ENCODE measurements around the gene NKTR. TPM values are rescaled to one million over a fixed set of nuclear protein-coding genes. Genes with fewer than 3 reads are reported as not detected.

The NKTR gene
- total and polyA plus RNA-seq, 4 experiments from 2014 or later, result 8.9 to 269 (median 140) TPM

GRCh38 chr3:42654331-42655201 lies 54.1 kb downstream of the NKTR start:
- H3K9me3 ChIP-seq (ENCODE audit: control insufficient read depth in 1 of 2, low read length in 2 of 2), result no peaks in the 10 kb centered on the region
- H3K27me3 ChIP-seq (ENCODE audit: insufficient read depth, low read length), result no peaks in the 10 kb centered on the region
- no peaks in the 10 kb centered on the region for H3K36me3 ChIP-seq (ENCODE audit: insufficient read depth, low read length)
- ChIA-PET CTCF (ENCODE audit: partially characterized antibody) (interaction anchor here (2.9 kb wide), 1 partner anchor 13 kb away, joined by 6 read pairs; no protein-coding TSS in a partner anchor), POLR2A (ENCODE audit: partially characterized antibody) (interaction anchor here (0.7 to 1.8 kb wide), 5 partner anchors 14 to 92 kb away, joined by 3 to 12 read pairs (median 4); partner anchors contain the start of genes NKTR, SEC22C and SS18L2)
- Mint-ChIP-seq H3K27ac (peak overlapping the region in 3 of 7 donors; percentile 7 to 59 (median 57)), H3K9me3 (peaks cover 0 to 2% (median 0%) of the 10 kb centered on the region in 8 donors), H3K4me3 (peak overlapping the region; percentile 40 to 86 (median 56)), H3K27me3 (no peaks in the 10 kb centered on the region), H3K4me1 (peaks cover 6 to 27% (median 19%) of the 10 kb centered on the region in 4 donors), H3K36me3 (no peaks in the 10 kb centered on the region)
- intact Hi-C loops (cut with micrococcal nuclease), result loop anchor here (10.0 kb wide), 1 partner anchor 90 kb away; no protein-coding TSS in a partner anchor
- peak in 2 of 5 donors; percentile 11 to 21 for DNase-seq
- no peak overlapping the region for H3K27ac ChIP-seq (ENCODE audit: low read depth, low read length)
- H3K4me3 ChIP-seq (ENCODE audit: low read length in 2 of 2), result peak overlapping the region in 1 of 2 donors; percentile 54
- peaks cover 28% of the 10 kb centered on the region for H3K4me1 ChIP-seq (ENCODE audit: insufficient read depth, low read length)

DNA sequence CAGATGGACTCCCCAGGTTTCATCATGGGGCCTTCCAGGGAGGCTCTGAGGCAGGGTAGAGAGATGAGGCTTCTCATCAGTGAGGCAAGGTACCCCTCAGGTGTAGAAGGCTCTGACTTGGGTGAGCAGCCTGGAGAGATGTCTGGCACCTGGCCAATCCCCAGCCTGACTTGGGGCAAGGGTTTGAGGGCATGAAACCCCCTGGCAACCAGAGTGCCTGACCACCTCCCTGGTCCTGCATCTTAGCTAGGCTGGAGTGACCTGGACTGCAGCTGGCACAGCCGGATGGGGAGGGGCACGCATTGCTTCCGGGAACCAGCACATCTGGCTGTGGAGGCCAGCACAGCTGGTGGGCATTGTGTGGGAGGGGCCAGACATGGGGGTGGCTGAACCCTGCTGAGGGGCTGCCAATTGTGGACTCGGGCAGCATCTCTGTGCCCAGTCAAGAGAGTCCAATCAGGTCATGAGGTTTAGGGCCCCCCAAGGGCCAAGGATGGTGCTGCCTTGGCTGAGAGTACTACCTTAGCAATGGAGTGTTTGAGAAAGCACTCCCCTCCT lies 54.9 kb downstream of the NKTR start:
- CTCF ChIA-PET (ENCODE audit: partially characterized antibody), result no interaction called here
- no peaks in the 10 kb centered on the region for H3K36me3 ChIP-seq (ENCODE audit: insufficient read depth, low read length)
- H3K27ac Mint-ChIP-seq, result peak overlapping the region in 6 of 7 donors; percentile 7 to 71 (median 62)
- no peaks in the 10 kb centered on the region for H3K9me3 ChIP-seq (ENCODE audit: control insufficient read depth in 1 of 2, low read length in 2 of 2)
- intact Hi-C loops (cut with micrococcal nuclease), result loop anchor here (10.0 kb wide), 1 partner anchor 89 kb away; no protein-coding TSS in a partner anchor
- peak overlapping the region; percentile 40 to 75 (median 56) for H3K4me3 Mint-ChIP-seq
- peaks cover 28% of the 10 kb centered on the region for H3K4me1 ChIP-seq (ENCODE audit: insufficient read depth, low read length)
- H3K27me3 ChIP-seq (ENCODE audit: insufficient read depth, low read length), result no peaks in the 10 kb centered on the region
- peaks cover 6 to 27% (median 20%) of the 10 kb centered on the region in 4 donors for H3K4me1 Mint-ChIP-seq
- peaks cover 0 to 2% (median 0%) of the 10 kb centered on the region in 8 donors for H3K9me3 Mint-ChIP-seq
- no peak overlapping the region for H3K27ac ChIP-seq (ENCODE audit: low read depth, low read length)
- no peaks in the 10 kb centered on the region for H3K36me3 Mint-ChIP-seq
- peak in 1 of 5 donors; percentile 13 for DNase-seq
- POLR2A ChIA-PET (ENCODE audit: partially characterized antibody), result no interaction called here
- no peaks in the 10 kb centered on the region for H3K27me3 Mint-ChIP-seq
- H3K4me3 ChIP-seq (ENCODE audit: low read length in 2 of 2), result no peak overlapping the region

- Histone ChIP-seq H3K36me3 (ENCODE audit: insufficient read depth, low read length) (no peaks in the 10 kb centered on the region), H3K4me3 (ENCODE audit: low read length in 2 of 2) (no peak overlapping the region), H3K4me1 (ENCODE audit: insufficient read depth, low read length) (peaks cover 28% of the 10 kb centered on the region), H3K27me3 (ENCODE audit: insufficient read depth, low read length) (no peaks in the 10 kb centered on the region), H3K27ac (ENCODE audit: low read depth, low read length) (no peak overlapping the region), H3K9me3 (ENCODE audit: control insufficient read depth in 1 of 2, low read length in 2 of 2) (no peaks in the 10 kb centered on the region)
- intact Hi-C loops (cut with micrococcal nuclease), result loop anchor here (10.0 kb wide), 1 partner anchor 89 kb away; no protein-coding TSS in a partner anchor
- Mint-ChIP-seq H3K4me3 (peak overlapping the region in 7 of 8 donors; percentile 7 to 74 (median 57)), H3K9me3 (peaks cover 0 to 2% (median 0%) of the 10 kb centered on the region in 8 donors), H3K27ac (peak overlapping the region in 4 of 7 donors; percentile 4 to 68 (median 62)), H3K36me3 (no peaks in the 10 kb centered on the region), H3K27me3 (no peaks in the 10 kb centered on the region), H3K4me1 (peaks cover 6 to 33% (median 20%) of the 10 kb centered on the region in 4 donors)
- DNase-seq, result no peak
- ChIA-PET POLR2A (ENCODE audit: partially characterized antibody) (no interaction called here), CTCF (ENCODE audit: partially characterized antibody) (no interaction called here)
Observed at GRCh38 chr3:42655980-42656679, 55.6 kb downstream of the NKTR start.

GRCh38 chr3:42656680-42657610 lies 56.5 kb downstream of the NKTR start:
- H3K36me3 ChIP-seq (ENCODE audit: insufficient read depth, low read length), result no peaks in the 10 kb centered on the region
- no peak for DNase-seq
- peaks cover 6 to 31% (median 19%) of the 10 kb centered on the region in 4 donors for H3K4me1 Mint-ChIP-seq
- peaks cover 0 to 2% (median 0%) of the 10 kb centered on the region in 8 donors for H3K9me3 Mint-ChIP-seq
- H3K27ac Mint-ChIP-seq, result peak overlapping the region in 4 of 7 donors; percentile 3 to 68 (median 62)
- H3K27me3 Mint-ChIP-seq, result no peaks in the 10 kb centered on the region
- H3K27me3 ChIP-seq (ENCODE audit: insufficient read depth, low read length), result no peaks in the 10 kb centered on the region
- H3K36me3 Mint-ChIP-seq, result no peaks in the 10 kb centered on the region
- ChIA-PET POLR2A (ENCODE audit: partially characterized antibody) (no interaction called here), CTCF (ENCODE audit: partially characterized antibody) (no interaction called here)
- peaks cover 28% of the 10 kb centered on the region for H3K4me1 ChIP-seq (ENCODE audit: insufficient read depth, low read length)
- H3K9me3 ChIP-seq (ENCODE audit: control insufficient read depth in 1 of 2, low read length in 2 of 2), result no peaks in the 10 kb centered on the region
- H3K27ac ChIP-seq (ENCODE audit: low read depth, low read length), result no peak overlapping the region
- intact Hi-C loops (cut with micrococcal nuclease), result loop anchor here (10.0 kb wide), 1 partner anchor 88 kb away; no protein-coding TSS in a partner anchor
- no peak overlapping the region for H3K4me3 ChIP-seq (ENCODE audit: low read length in 2 of 2)
- peak overlapping the region in 2 of 8 donors; percentile 57 to 69 for H3K4me3 Mint-ChIP-seq

DNA sequence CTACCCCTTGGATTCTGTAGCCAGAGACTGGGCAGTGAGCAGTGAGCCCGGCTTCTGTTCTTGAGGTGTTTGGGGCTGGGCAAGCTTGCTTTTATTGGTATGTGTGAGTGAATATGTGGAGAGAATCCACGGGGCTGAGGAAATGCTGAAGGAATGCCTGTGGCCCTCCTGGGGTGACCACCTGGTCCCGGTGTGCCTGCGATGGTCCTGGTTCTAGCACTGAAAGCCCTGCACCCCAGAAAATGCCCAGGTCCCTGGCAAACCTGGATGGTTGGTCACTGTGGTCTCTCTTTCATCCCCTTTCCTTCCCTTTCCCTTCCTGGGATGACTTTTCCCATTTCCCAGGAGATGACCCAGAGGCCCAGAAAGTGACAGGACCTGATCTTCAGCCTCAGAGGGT lies 57.2 kb downstream of the NKTR start:
- DNase-seq, result no peak
- Histone ChIP-seq H3K4me1 (ENCODE audit: insufficient read depth, low read length) (peaks cover 22% of the 10 kb centered on the region), H3K27ac (ENCODE audit: low read depth, low read length) (no peak overlapping the region), H3K4me3 (ENCODE audit: low read length in 2 of 2) (no peak overlapping the region), H3K9me3 (ENCODE audit: control insufficient read depth in 1 of 2, low read length in 2 of 2) (no peaks in the 10 kb centered on the region), H3K36me3 (ENCODE audit: insufficient read depth, low read length) (no peaks in the 10 kb centered on the region), H3K27me3 (ENCODE audit: insufficient read depth, low read length) (no peaks in the 10 kb centered on the region)
- Mint-ChIP-seq H3K27ac (peak overlapping the region in 2 of 7 donors; percentile 68 to 79), H3K4me3 (no peak overlapping the region), H3K27me3 (no peaks in the 10 kb centered on the region), H3K36me3 (no peaks in the 10 kb centered on the region), H3K4me1 (peaks cover 5 to 24% (median 14%) of the 10 kb centered on the region in 4 donors), H3K9me3 (peaks cover 0 to 2% (median 0%) of the 10 kb centered on the region in 8 donors)
- POLR2A ChIA-PET (ENCODE audit: partially characterized antibody), result no interaction called here
- intact Hi-C loops (cut with micrococcal nuclease), result loop anchor here (10.0 kb wide), 1 partner anchor 87 kb away; no protein-coding TSS in a partner anchor
- CTCF ChIA-PET (ENCODE audit: partially characterized antibody), result no interaction called here

GRCh38 chr3:42658091-42658770 lies 57.7 kb downstream of the NKTR start:
- peak overlapping the region in 2 of 7 donors; percentile 68 to 79 for H3K27ac Mint-ChIP-seq
- no peaks in the 10 kb centered on the region for H3K9me3 ChIP-seq (ENCODE audit: control insufficient read depth in 1 of 2, low read length in 2 of 2)
- intact Hi-C loops (cut with micrococcal nuclease), result loop anchor here (10.0 kb wide), 1 partner anchor 87 kb away; no protein-coding TSS in a partner anchor
- CTCF ChIA-PET (ENCODE audit: partially characterized antibody), result no interaction called here
- H3K27me3 Mint-ChIP-seq, result no peaks in the 10 kb centered on the region
- H3K4me3 ChIP-seq (ENCODE audit: low read length in 2 of 2), result no peak overlapping the region
- peaks cover 16% of the 10 kb centered on the region for H3K4me1 ChIP-seq (ENCODE audit: insufficient read depth, low read length)
- H3K36me3 ChIP-seq (ENCODE audit: insufficient read depth, low read length), result no peaks in the 10 kb centered on the region
- POLR2A ChIA-PET (ENCODE audit: partially characterized antibody), result no interaction called here
- H3K4me1 Mint-ChIP-seq, result peaks cover 2 to 19% (median 10%) of the 10 kb centered on the region in 4 donors
- H3K27ac ChIP-seq (ENCODE audit: low read depth, low read length), result no peak overlapping the region
- no peak for DNase-seq
- H3K36me3 Mint-ChIP-seq, result no peaks in the 10 kb centered on the region
- peaks cover 0 to 2% (median 0%) of the 10 kb centered on the region in 8 donors for H3K9me3 Mint-ChIP-seq
- no peaks in the 10 kb centered on the region for H3K27me3 ChIP-seq (ENCODE audit: insufficient read depth, low read length)
- H3K4me3 Mint-ChIP-seq, result no peak overlapping the region
